ENCODE results near the gene CTPS1. TPM values are rescaled to one million over a fixed set of nuclear protein-coding genes. Genes with fewer than 3 reads are reported as not detected.

The CTPS1 gene
- total RNA-seq, 1 experiment from 2014 or later = 166 TPM

GRCh38 chr1:41018018-41018410, 38.5 kb downstream of the CTPS1 start:
- ChIA-PET CTCF (no interaction called here), POLR2A (no interaction called here)
- no peak overlapping the region for H3K27ac ChIP-seq (ENCODE audit: low read length)

GRCh38 chr1:41019353-41019745, 39.9 kb downstream of the CTPS1 start:
- no peak for ATAC-seq
- POLR2A ChIA-PET = no interaction called here
- CTCF ChIA-PET = no interaction called here
- Histone ChIP-seq H3K27ac (ENCODE audit: low read length) (peak overlapping the region; percentile 1; the same call in 1 of the 2 replicates), H3K27me3 (ENCODE audit: control insufficient read depth, insufficient read depth, low read length) (no peaks in the 10 kb centered on the region), H3K4me3 (ENCODE audit: low read depth in 2 of 2, low read length in 2 of 2) (no peak overlapping the region), H3K9me3 (ENCODE audit: control insufficient read depth, insufficient read depth, low read depth, low read length) (no peaks in the 10 kb centered on the region), H3K36me3 (ENCODE audit: control insufficient read depth, insufficient read depth, low read length) (0 out of 2 replicates have a peak, but pooled peaks cover 4% of the 10 kb centered on the region), H3K4me1 (ENCODE audit: control insufficient read depth, insufficient read depth, low read length) (peaks cover 34% of the 10 kb centered on the region)
- in situ Hi-C loops (cut with HindIII; ENCODE audit: low pct_unique_long_range_greater_than_20kb, low sequenced_read_pairs) (no loop called here), intact Hi-C loops (cut with micrococcal nuclease; ENCODE audit: unreplicated experiment) (no loop called here)
- TF ChIP-seq TCF7L2 (IDR thresholded peaks at IDR 0.05; ENCODE audit: low read depth, low read length) (no peak), POLR2AphosphoS5 (IDR thresholded peaks at IDR 0.05; ENCODE audit: low read depth, low read length) (no peak), REST (IDR thresholded peaks at IDR 0.05; ENCODE audit: insufficient read depth in 1 of 2, low read depth in 2 of 2, low read length in 1 of 2) (no peak), SIN3A (IDR thresholded peaks at IDR 0.05; ENCODE audit: borderline replicate concordance, insufficient read depth, low read depth, low read length) (no peak), CTCF (IDR thresholded peaks at IDR 0.05) (no peak)
- DNase-seq (ENCODE audit: low read depth, low spot score) = no peak
- BruUV-seq (replicated peaks) = no TSS peak

More at GRCh38 chr1:41018018-41018410, 38.5 kb downstream of the CTPS1 start:
- TF ChIP-seq SIN3A (IDR thresholded peaks at IDR 0.05; ENCODE audit: borderline replicate concordance, insufficient read depth, low read depth, low read length) (no peak), TCF7L2 (IDR thresholded peaks at IDR 0.05; ENCODE audit: low read depth, low read length) (no peak), REST (IDR thresholded peaks at IDR 0.05; ENCODE audit: insufficient read depth in 1 of 2, low read depth in 2 of 2, low read length in 1 of 2) (no peak), CTCF (IDR thresholded peaks at IDR 0.05) (no peak), POLR2AphosphoS5 (IDR thresholded peaks at IDR 0.05; ENCODE audit: low read depth, low read length) (no peak; the same call in none of the 2 replicates)
- H3K36me3 ChIP-seq (ENCODE audit: control insufficient read depth, insufficient read depth, low read length) = 0 out of 2 replicates have a peak, but pooled peaks cover 4% of the 10 kb centered on the region
- in situ Hi-C loops (cut with HindIII; ENCODE audit: low pct_unique_long_range_greater_than_20kb, low sequenced_read_pairs) = no loop called here
- H3K9me3 ChIP-seq (ENCODE audit: control insufficient read depth, insufficient read depth, low read depth, low read length) = no peaks in the 10 kb centered on the region
- H3K4me3 ChIP-seq (ENCODE audit: low read depth in 2 of 2, low read length in 2 of 2) = no peak overlapping the region
- intact Hi-C loops (cut with micrococcal nuclease; ENCODE audit: unreplicated experiment) = no loop called here
- DNase-seq (ENCODE audit: low read depth, low spot score) = no peak
- H3K27me3 ChIP-seq (ENCODE audit: control insufficient read depth, insufficient read depth, low read length) = no peaks in the 10 kb centered on the region
- ATAC-seq = no peak
- peaks cover 35% of the 10 kb centered on the region for H3K4me1 ChIP-seq (ENCODE audit: control insufficient read depth, insufficient read depth, low read length)
- no TSS peak for BruUV-seq (replicated peaks)

Data from Panc1 (cell line).